K562 (cell line): Measurements from ENCODE around the gene RPUSD1.

Source experiments
- FOXK2 ChIP-seq, 2 experiments: fragments of 450-650 bp; IDR thresholded peaks in 1 of 2; conservative IDR thresholded peaks in 1 of 2; 2 replicates each; pipeline ENCODE4 v1.6.1; 2016; ENCODE audit warnings: low read depth in 2 of 2, mild to moderate bottlenecking in 1 of 2
- POLR2A ChIP-seq: fragments of 450-650 bp; conservative IDR thresholded peaks from 2 replicates; pipeline ENCODE4 v1.6.1; 2016
- RAD51 ChIP-seq: fragments of 450-650 bp; IDR thresholded peaks from 2 replicates; pipeline ENCODE4 v1.7.1; 2016; ENCODE audit warnings: low read depth, mild to moderate bottlenecking, borderline replicate concordance
- SRSF1 ChIP-seq: fragments of 200-400 bp; formaldehyde crosslinking; IDR thresholded peaks from 2 replicates; pipeline ENCODE4 v1.6.1; 2017; ENCODE audit warnings: mild to moderate bottlenecking, low read depth, low read length, moderate library complexity
- TAF1 ChIP-seq: IDR thresholded peaks from 2 replicates; pipeline ENCODE4 v1.6.1; 2011; ENCODE audit warnings: mild to moderate bottlenecking, low read length, moderate library complexity; ENCODE audit not compliant: insufficient read depth, control insufficient read depth, severe bottlenecking; ENCODE audit errors: extremely low read depth
- TGIF2 ChIP-seq: sonication (generic); formaldehyde crosslinking; IDR thresholded peaks from 2 replicates; pipeline ENCODE4 v1.8.1; 2022; ENCODE audit warnings: mild to moderate bottlenecking, missing genetic modification reagents, moderate library complexity
- ZNF311 ChIP-seq: fragments of 250-450 bp; sonication (Bioruptor Pico); IDR thresholded peaks from 2 replicates; pipeline ENCODE4 v1.4.0; 2020; ENCODE audit warnings: mild to moderate bottlenecking, moderate library complexity
- TF ChIP-seq, protein P1 (sequence below): sonication (generic); formaldehyde crosslinking; IDR thresholded peaks from 2 replicates; pipeline ENCODE4 v1.8.0; 2022; ENCODE audit warnings: mild to moderate bottlenecking, missing genetic modification reagents
- TF ChIP-seq, protein P2 (sequence below): sonication (generic); formaldehyde crosslinking; IDR thresholded peaks from 2 replicates; pipeline ENCODE4 v1.8.1; 2023; ENCODE audit warnings: mild to moderate bottlenecking, missing genetic modification reagents

DNA sequence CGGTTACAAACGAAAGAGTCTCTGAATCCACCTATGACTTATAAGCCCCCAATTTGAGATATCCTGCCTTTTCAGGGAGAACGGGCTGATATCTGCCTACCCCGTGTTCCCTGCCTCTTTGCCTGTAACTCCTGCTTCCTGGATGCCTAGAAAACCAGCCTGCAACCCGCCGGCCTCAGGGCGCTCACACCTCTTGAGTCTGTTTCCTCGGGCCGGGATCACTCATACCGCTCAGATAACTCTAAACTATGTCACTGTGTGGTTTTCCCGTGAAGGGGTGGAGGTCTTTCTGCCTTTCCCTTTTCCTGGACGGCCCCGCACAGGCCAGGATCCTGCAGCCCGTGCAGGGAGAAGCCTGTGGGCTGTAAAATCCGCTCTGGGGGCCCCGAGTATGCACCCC lies 10.4 kb downstream of the RPUSD1 start:
- TF ChIP-seq FOXK2 (conservative IDR thresholded peaks at IDR 0.05 in 1 of 2, IDR thresholded peaks at IDR 0.05 in 1 of 2; ENCODE audit: low read depth in 2 of 2) (no peak), SRSF1 (no peak), POLR2A (no peak), TAF1 (no peak), RAD51 (no peak), ZNF311 (CRISPR knock-in tag) (no peak), TGIF2 (CRISPR knock-in tag) (no peak)
- TF ChIP-seq, protein P1, sequence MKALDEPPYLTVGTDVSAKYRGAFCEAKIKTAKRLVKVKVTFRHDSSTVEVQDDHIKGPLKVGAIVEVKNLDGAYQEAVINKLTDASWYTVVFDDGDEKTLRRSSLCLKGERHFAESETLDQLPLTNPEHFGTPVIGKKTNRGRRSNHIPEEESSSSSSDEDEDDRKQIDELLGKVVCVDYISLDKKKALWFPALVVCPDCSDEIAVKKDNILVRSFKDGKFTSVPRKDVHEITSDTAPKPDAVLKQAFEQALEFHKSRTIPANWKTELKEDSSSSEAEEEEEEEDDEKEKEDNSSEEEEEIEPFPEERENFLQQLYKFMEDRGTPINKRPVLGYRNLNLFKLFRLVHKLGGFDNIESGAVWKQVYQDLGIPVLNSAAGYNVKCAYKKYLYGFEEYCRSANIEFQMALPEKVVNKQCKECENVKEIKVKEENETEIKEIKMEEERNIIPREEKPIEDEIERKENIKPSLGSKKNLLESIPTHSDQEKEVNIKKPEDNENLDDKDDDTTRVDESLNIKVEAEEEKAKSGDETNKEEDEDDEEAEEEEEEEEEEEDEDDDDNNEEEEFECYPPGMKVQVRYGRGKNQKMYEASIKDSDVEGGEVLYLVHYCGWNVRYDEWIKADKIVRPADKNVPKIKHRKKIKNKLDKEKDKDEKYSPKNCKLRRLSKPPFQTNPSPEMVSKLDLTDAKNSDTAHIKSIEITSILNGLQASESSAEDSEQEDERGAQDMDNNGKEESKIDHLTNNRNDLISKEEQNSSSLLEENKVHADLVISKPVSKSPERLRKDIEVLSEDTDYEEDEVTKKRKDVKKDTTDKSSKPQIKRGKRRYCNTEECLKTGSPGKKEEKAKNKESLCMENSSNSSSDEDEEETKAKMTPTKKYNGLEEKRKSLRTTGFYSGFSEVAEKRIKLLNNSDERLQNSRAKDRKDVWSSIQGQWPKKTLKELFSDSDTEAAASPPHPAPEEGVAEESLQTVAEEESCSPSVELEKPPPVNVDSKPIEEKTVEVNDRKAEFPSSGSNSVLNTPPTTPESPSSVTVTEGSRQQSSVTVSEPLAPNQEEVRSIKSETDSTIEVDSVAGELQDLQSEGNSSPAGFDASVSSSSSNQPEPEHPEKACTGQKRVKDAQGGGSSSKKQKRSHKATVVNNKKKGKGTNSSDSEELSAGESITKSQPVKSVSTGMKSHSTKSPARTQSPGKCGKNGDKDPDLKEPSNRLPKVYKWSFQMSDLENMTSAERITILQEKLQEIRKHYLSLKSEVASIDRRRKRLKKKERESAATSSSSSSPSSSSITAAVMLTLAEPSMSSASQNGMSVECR (CRISPR knock-in tag): no peak
- TF ChIP-seq, protein P2, sequence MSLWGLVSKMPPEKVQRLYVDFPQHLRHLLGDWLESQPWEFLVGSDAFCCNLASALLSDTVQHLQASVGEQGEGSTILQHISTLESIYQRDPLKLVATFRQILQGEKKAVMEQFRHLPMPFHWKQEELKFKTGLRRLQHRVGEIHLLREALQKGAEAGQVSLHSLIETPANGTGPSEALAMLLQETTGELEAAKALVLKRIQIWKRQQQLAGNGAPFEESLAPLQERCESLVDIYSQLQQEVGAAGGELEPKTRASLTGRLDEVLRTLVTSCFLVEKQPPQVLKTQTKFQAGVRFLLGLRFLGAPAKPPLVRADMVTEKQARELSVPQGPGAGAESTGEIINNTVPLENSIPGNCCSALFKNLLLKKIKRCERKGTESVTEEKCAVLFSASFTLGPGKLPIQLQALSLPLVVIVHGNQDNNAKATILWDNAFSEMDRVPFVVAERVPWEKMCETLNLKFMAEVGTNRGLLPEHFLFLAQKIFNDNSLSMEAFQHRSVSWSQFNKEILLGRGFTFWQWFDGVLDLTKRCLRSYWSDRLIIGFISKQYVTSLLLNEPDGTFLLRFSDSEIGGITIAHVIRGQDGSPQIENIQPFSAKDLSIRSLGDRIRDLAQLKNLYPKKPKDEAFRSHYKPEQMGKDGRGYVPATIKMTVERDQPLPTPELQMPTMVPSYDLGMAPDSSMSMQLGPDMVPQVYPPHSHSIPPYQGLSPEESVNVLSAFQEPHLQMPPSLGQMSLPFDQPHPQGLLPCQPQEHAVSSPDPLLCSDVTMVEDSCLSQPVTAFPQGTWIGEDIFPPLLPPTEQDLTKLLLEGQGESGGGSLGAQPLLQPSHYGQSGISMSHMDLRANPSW (CRISPR knock-in tag): no peak
